Body of pancreas (tissue), 4 donors: ENCODE results near the gene PRDM15. TPM values are rescaled to one million over a fixed set of nuclear protein-coding genes. Genes with fewer than 3 reads are reported as not detected.

Experiments used
- ATAC-seq: fragments of 150-250 bp; one replicate; pipeline ENCODE4 v1.9.1; 2016
- DNase-seq, 4 donors: peaks; one replicate each; pipeline ENCODE4 v3.0.0-alpha.2; 2019
- H3K27ac ChIP-seq, 4 donors: fragments of 200-600 bp; sonication (generic); 1 replicate in 3 of 4; 2 replicates in 1 of 4; pipeline versions ENCODE4 v1.5.1 to v1.6.1; 2016 to 2019; ENCODE audit warnings: mild to moderate bottlenecking in 1 of 4, mixed read lengths in 1 of 4, moderate library complexity in 1 of 4
- H3K27me3 ChIP-seq, 2 donors: fragments of 200-600 bp; sonication (generic); one replicate each; pipeline ENCODE4 v1.6.0; 2016; ENCODE audit warnings: mild to moderate bottlenecking in 1 of 2
- H3K36me3 ChIP-seq, 2 donors: fragments of 200-600 bp; sonication (generic); replicated peaks in 1 of 2; 2 replicates each; pipeline ENCODE4 v1.5.1; 2016; ENCODE audit warnings: low read depth in 2 of 2; ENCODE audit not compliant: insufficient read depth in 1 of 2
- H3K4me1 ChIP-seq: fragments of 200-600 bp; sonication (generic); one replicate; pipeline ENCODE4 v1.6.0; 2016
- H3K4me3 ChIP-seq, 2 donors: fragments of 200-600 bp; sonication (generic); 1 replicate in 1 of 2; 2 replicates in 1 of 2; pipeline ENCODE4 v1.5.1; 2016 to 2019
- H3K9me3 ChIP-seq, 3 donors: fragments of 200-600 bp; sonication (generic); 1 replicate in 2 of 3; 2 replicates in 1 of 3; pipeline ENCODE4 v1.5.1; 2016
- POLR2A ChIP-seq, 3 donors: fragments of 450-650 bp; IDR thresholded peaks; one replicate each; pipeline ENCODE4 v1.6.1; 2016; ENCODE audit warnings: antibody characterized with exemption in 3 of 3, mild to moderate bottlenecking in 2 of 3
- WGBS, 2 donors: methylation state at CpG; one replicate each; pipeline ENCODE4 v1.1.5; 2017; 5-methylcytosine and 5-hydroxymethylcytosine counted together
- intact Hi-C: fragments of 100-400 bp; cut with DNase I; formaldehyde crosslinking; loops from one replicate; pipeline ENCODE4 v1.15.1; 2023
- total RNA-seq, 2 donors: library from RNA; depleted of rRNA; stranded (reverse); fragments of >200 nt; gene quantifications; one replicate each; pipeline ENCODE4 v1.1.0, GENCODE V29; 2016
- TF ChIP-seq, protein P1 (sequence below), 7 experiments: fragments of 450-650 bp in 4 of 7; fragments of 200-600 bp in 3 of 7; sonication (generic) in 3 of 7; IDR thresholded peaks; one replicate each; pipeline ENCODE4 v1.5.1; 2016 to 2019; ENCODE audit warnings: antibody characterized with exemption in 7 of 7

PRDM15 gene
- total RNA-seq, 2 donors from 2014 or later, result 3.1 to 6.9 TPM

GRCh38 chr21:41856572-41856971, 22.6 kb downstream of the PRDM15 start:
- intact Hi-C loops, result no loop called here
- no peak for ATAC-seq
- peaks cover 4 to 5% of the 10 kb centered on the region in 2 donors for H3K36me3 ChIP-seq

DNA sequence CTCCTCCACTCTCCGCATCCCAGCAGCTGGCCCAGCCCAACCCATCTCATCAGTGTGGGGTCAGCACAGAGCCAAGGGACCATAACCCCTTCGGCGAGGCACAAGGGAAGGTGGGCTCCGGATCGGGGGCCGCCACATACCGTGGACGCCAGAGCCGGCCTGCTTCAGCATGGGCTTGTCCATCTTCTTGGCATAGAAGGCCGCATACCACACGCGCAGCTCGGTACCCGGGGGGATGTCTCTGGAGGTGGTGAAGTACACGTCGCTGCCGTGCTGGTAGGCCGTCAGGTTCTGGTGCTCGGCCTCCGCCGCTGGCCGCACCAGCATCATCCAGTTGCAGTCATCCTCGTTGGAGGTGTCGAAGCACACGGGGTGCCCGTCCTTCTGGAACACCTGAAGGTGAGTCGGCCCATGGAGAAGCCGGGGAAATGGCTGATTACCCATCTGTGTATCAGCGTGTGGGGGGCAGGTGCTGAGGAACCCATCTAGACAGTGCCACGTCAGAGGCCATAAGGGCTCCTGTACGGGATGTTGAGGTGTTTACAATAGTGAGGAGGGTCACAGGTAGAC, 24.6 kb downstream of the PRDM15 start:
- ATAC-seq (no peak), DNase-seq (peak in 1 of 4 donors; percentile 2)
- H3K9me3 ChIP-seq, result no peaks in the 10 kb centered on the region
- no peak overlapping the region for H3K27ac ChIP-seq
- no peaks in the 10 kb centered on the region for H3K27me3 ChIP-seq
- WGBS, 2 donors, result 87 to 93% methylated on average over 13 to 26 of the region's 31 CpGs
- no peak overlapping the region for H3K4me3 ChIP-seq
- H3K4me1 ChIP-seq, result no peaks in the 10 kb centered on the region
- TF ChIP-seq, protein P1, sequence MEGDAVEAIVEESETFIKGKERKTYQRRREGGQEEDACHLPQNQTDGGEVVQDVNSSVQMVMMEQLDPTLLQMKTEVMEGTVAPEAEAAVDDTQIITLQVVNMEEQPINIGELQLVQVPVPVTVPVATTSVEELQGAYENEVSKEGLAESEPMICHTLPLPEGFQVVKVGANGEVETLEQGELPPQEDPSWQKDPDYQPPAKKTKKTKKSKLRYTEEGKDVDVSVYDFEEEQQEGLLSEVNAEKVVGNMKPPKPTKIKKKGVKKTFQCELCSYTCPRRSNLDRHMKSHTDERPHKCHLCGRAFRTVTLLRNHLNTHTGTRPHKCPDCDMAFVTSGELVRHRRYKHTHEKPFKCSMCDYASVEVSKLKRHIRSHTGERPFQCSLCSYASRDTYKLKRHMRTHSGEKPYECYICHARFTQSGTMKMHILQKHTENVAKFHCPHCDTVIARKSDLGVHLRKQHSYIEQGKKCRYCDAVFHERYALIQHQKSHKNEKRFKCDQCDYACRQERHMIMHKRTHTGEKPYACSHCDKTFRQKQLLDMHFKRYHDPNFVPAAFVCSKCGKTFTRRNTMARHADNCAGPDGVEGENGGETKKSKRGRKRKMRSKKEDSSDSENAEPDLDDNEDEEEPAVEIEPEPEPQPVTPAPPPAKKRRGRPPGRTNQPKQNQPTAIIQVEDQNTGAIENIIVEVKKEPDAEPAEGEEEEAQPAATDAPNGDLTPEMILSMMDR (IDR thresholded peaks at IDR 0.05), result no peak
- no peak for TF ChIP-seq POLR2A (IDR thresholded peaks at IDR 0.05)
- H3K36me3 ChIP-seq, result peaks cover 4 to 5% of the 10 kb centered on the region in 2 donors
- intact Hi-C loops, result no loop called here

More at GRCh38 chr21:41856572-41856971, 22.6 kb downstream of the PRDM15 start:
- no peaks in the 10 kb centered on the region for H3K4me1 ChIP-seq
- H3K27me3 ChIP-seq, result no peaks in the 10 kb centered on the region
- 88 to 95% methylated on average over 10 of the region's 10 CpGs for WGBS, 2 donors
- H3K4me3 ChIP-seq, result no peak overlapping the region
- TF ChIP-seq POLR2A (IDR thresholded peaks at IDR 0.05), result no peak
- TF ChIP-seq, protein P1 (IDR thresholded peaks at IDR 0.05), result no peak
- no peaks in the 10 kb centered on the region for H3K9me3 ChIP-seq
- no peak for DNase-seq
- H3K27ac ChIP-seq, result no peak overlapping the region

GRCh38 chr21:41852929-41853320, 26.2 kb downstream of the PRDM15 start:
- H3K27ac ChIP-seq, result no peak overlapping the region
- intact Hi-C loops, result no loop called here
- H3K4me3 ChIP-seq, result no peak overlapping the region
- peaks cover 4 to 5% of the 10 kb centered on the region in 2 donors for H3K36me3 ChIP-seq
- TF ChIP-seq, protein P1 (IDR thresholded peaks at IDR 0.05), result no peak
- no peak for TF ChIP-seq POLR2A (IDR thresholded peaks at IDR 0.05)
- H3K4me1 ChIP-seq, result no peaks in the 10 kb centered on the region
- 89 to 92% methylated on average over 8 to 9 of the region's 9 CpGs for WGBS, 2 donors
- no peak for ATAC-seq
- H3K9me3 ChIP-seq, result no peaks in the 10 kb centered on the region
- no peak for DNase-seq
- no peaks in the 10 kb centered on the region for H3K27me3 ChIP-seq

DNA sequence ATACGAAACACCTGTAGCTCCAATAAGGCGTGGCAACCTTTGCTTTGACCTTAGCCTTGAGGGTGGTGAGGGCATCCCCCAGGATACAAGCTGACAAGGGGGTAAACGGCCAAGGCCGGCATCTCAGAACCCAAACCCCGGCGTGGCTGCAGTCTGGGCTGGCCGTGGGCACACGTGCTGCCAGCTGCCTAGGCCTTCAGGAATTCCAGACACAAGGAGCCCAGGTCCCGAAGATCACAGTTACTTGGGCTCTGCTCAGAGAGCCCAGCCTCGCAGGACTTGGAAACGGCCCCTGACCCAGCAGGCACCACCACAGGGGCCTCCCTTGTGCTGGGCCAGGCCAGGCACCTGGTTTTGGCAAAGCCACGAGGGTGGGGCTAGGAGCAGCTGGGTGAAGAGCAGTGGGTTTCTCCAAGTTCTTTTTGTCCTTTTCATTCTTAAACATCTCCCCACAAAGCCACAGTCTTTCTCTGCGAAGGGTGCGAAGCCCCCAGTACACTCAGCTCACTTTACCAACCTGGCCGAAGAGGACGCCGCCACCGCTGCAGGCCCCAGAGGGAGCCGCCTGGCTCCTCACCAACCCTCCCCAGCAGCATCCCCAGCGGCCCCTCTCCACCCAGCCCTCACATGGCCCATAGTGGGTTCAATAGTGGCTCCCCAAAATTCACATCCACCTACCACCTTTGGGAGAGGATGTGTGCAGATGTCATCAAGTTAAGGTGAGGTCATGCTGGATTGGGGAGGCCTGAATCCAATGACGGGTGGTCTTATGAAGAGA, 26.8 kb downstream of the PRDM15 start:
- DNase-seq (no peak), ATAC-seq (no peak)
- 89 to 90% methylated on average over 18 to 21 of the region's 21 CpGs for WGBS, 2 donors
- no peaks in the 10 kb centered on the region for H3K4me1 ChIP-seq
- H3K27ac ChIP-seq, result no peak overlapping the region
- H3K36me3 ChIP-seq, result peaks cover 4 to 5% of the 10 kb centered on the region in 2 donors
- H3K27me3 ChIP-seq, result no peaks in the 10 kb centered on the region
- H3K4me3 ChIP-seq, result no peak overlapping the region
- intact Hi-C loops, result no loop called here
- H3K9me3 ChIP-seq, result no peaks in the 10 kb centered on the region
- TF ChIP-seq POLR2A (IDR thresholded peaks at IDR 0.05), result no peak
- TF ChIP-seq, protein P1 (IDR thresholded peaks at IDR 0.05), result no peak
